ENCODE data around the gene IRF1. TPM values are rescaled to one million over a fixed set of nuclear protein-coding genes. Genes with fewer than 3 reads are reported as not detected.

Gene IRF1, protein sequence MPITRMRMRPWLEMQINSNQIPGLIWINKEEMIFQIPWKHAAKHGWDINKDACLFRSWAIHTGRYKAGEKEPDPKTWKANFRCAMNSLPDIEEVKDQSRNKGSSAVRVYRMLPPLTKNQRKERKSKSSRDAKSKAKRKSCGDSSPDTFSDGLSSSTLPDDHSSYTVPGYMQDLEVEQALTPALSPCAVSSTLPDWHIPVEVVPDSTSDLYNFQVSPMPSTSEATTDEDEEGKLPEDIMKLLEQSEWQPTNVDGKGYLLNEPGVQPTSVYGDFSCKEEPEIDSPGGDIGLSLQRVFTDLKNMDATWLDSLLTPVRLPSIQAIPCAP
- 1 to 10 TPM; 5.6 to 7.3 TPM for total RNA-seq
- 2.2 TPM for polyA plus RNA-seq (2013, experiment 1 of 2)
- 4.5 TPM for polyA plus RNA-seq (2013, experiment 2 of 2)
- long read RNA-seq, experiment 1, partial matches to known transcripts = 0 of 1 reads
- long read RNA-seq, experiment 1, other reads (novel, unspliced or antisense) = 1 of 1 reads
- long read RNA-seq, experiment 2, partial matches to known transcripts = 1 of 4 reads
- long read RNA-seq, experiment 2, other reads (novel, unspliced or antisense) = 3 of 4 reads
- long read RNA-seq, experiment 3, transcript IRF1-201 (10 exons, 3,579 nt) = major isoform, 9 of 16 reads
- long read RNA-seq, experiment 3, partial matches to known transcripts = 1 of 16 reads
- long read RNA-seq, experiment 3, other reads (novel, unspliced or antisense) = 6 of 16 reads
- long read RNA-seq, experiment 4, partial matches to known transcripts = 1 of 3 reads
- long read RNA-seq, experiment 4, other reads (novel, unspliced or antisense) = 0 of 3 reads

GRCh38 chr5:132490484-132491367, at the start of gene IRF1:
Gene IRF1 (minus strand): TSS chr5:132490773. CDS start chr5:132489478, 1,295 bp downstream.
- H3K36me3 Mint-ChIP-seq (ENCODE audit: low read depth) = peaks cover 7% of the 10 kb centered on the region
- H3K9me3 Mint-ChIP-seq = no peaks in the 10 kb centered on the region
- peak within 1 kb of the TSS; percentile 55 for H3K27ac Mint-ChIP-seq
- peaks cover 31% of the 10 kb centered on the region for H3K27me3 Mint-ChIP-seq (ENCODE audit: insufficient read depth)
- peaks cover 16% of the 10 kb centered on the region for H3K27me3 ChIP-seq (ENCODE audit: control insufficient read depth, insufficient read depth, low read length, poor library complexity, severe bottlenecking)
- peak; percentile 98 for DNase-seq
- H3K4me1 Mint-ChIP-seq = peaks cover 21% of the 10 kb centered on the region
- H3K9ac ChIP-seq (ENCODE audit: extremely low read depth, low read length, poor library complexity, severe bottlenecking) = peak within 1 kb of the TSS; percentile 71
- 1% methylated on average over 43 to 87 of the region's 87 CpGs for WGBS, 2 experiments (ENCODE audit: insufficient coverage in 1 of 2, insufficient read length in 1 of 2)
- H3K4me3 Mint-ChIP-seq = peak within 1 kb of the TSS; percentile 62
- no peak within 1 kb of the TSS for H3K27ac ChIP-seq (ENCODE audit: low read depth, low read length)
- H3K9me3 ChIP-seq (ENCODE audit: control insufficient read depth, low read length) = no peaks in the 10 kb centered on the region
- H3K4me1 ChIP-seq (ENCODE audit: control insufficient read depth, insufficient read depth, low read length) = peaks cover 5% of the 10 kb centered on the region
- TF ChIP-seq, protein P1, sequence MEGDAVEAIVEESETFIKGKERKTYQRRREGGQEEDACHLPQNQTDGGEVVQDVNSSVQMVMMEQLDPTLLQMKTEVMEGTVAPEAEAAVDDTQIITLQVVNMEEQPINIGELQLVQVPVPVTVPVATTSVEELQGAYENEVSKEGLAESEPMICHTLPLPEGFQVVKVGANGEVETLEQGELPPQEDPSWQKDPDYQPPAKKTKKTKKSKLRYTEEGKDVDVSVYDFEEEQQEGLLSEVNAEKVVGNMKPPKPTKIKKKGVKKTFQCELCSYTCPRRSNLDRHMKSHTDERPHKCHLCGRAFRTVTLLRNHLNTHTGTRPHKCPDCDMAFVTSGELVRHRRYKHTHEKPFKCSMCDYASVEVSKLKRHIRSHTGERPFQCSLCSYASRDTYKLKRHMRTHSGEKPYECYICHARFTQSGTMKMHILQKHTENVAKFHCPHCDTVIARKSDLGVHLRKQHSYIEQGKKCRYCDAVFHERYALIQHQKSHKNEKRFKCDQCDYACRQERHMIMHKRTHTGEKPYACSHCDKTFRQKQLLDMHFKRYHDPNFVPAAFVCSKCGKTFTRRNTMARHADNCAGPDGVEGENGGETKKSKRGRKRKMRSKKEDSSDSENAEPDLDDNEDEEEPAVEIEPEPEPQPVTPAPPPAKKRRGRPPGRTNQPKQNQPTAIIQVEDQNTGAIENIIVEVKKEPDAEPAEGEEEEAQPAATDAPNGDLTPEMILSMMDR (conservative IDR thresholded peaks at IDR 0.05) = no peak
- H3K36me3 ChIP-seq (ENCODE audit: control insufficient read depth, insufficient read depth, low read length) = peaks cover 14% of the 10 kb centered on the region
- peak within 1 kb of the TSS; percentile 78 for H3K4me3 ChIP-seq (ENCODE audit: low read length)

GRCh38 chr5:132540149-132540548, 49.6 kb upstream of the IRF1 start:
- Histone ChIP-seq H3K4me1 (ENCODE audit: control insufficient read depth, insufficient read depth, low read length) (no peaks in the 10 kb centered on the region), H3K36me3 (ENCODE audit: control insufficient read depth, insufficient read depth, low read length) (no peaks in the 10 kb centered on the region), H3K27me3 (ENCODE audit: control insufficient read depth, insufficient read depth, low read length, poor library complexity, severe bottlenecking) (peaks cover 17% of the 10 kb centered on the region), H3K4me3 (ENCODE audit: low read length) (no peak overlapping the region), H3K27ac (ENCODE audit: low read depth, low read length) (no peak overlapping the region), H3K9ac (ENCODE audit: extremely low read depth, low read length, poor library complexity, severe bottlenecking) (no peak overlapping the region), H3K9me3 (ENCODE audit: control insufficient read depth, low read length) (no peaks in the 10 kb centered on the region)
- WGBS, 2 experiments (ENCODE audit: insufficient coverage in 1 of 2, insufficient read length in 1 of 2) = 88 to 92% methylated on average over 2 to 5 of the region's 5 CpGs
- Mint-ChIP-seq H3K4me3 (no peak overlapping the region), H3K27me3 (ENCODE audit: insufficient read depth) (peaks cover 25% of the 10 kb centered on the region), H3K4me1 (no peaks in the 10 kb centered on the region), H3K27ac (no peak overlapping the region), H3K36me3 (ENCODE audit: low read depth) (no peaks in the 10 kb centered on the region), H3K9me3 (no peaks in the 10 kb centered on the region)
- DNase-seq = no peak
- TF ChIP-seq, protein P1 (conservative IDR thresholded peaks at IDR 0.05) = no peak

DNA sequence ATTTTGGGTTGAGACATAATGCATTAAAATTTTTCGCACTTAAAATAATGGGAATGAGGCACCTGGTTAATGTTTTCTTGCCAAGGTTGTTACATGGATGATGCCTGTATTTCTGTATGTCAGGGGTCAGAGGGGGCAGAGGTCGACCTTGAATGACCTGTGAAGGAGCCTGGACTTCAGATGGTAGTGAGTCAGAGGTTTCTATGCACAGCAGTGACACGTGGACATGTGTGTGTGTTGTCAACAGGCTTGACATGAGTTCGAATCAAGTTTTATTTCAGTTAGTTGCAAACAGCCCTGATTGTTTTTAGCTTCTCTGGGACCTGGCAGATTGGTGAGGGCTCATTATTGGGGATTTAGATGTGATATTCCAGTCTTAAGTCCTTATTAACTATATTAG, 49.1 kb upstream of the IRF1 start:
- Histone ChIP-seq H3K4me3 (ENCODE audit: low read length) (no peak overlapping the region), H3K36me3 (ENCODE audit: control insufficient read depth, insufficient read depth, low read length) (no peaks in the 10 kb centered on the region), H3K9ac (ENCODE audit: extremely low read depth, low read length, poor library complexity, severe bottlenecking) (no peak overlapping the region), H3K4me1 (ENCODE audit: control insufficient read depth, insufficient read depth, low read length) (no peaks in the 10 kb centered on the region), H3K27ac (ENCODE audit: low read depth, low read length) (no peak overlapping the region), H3K27me3 (ENCODE audit: control insufficient read depth, insufficient read depth, low read length, poor library complexity, severe bottlenecking) (peaks cover 19% of the 10 kb centered on the region), H3K9me3 (ENCODE audit: control insufficient read depth, low read length) (no peaks in the 10 kb centered on the region)
- Mint-ChIP-seq H3K9me3 (no peaks in the 10 kb centered on the region), H3K4me3 (no peak overlapping the region), H3K27me3 (ENCODE audit: insufficient read depth) (peaks cover 29% of the 10 kb centered on the region), H3K4me1 (no peaks in the 10 kb centered on the region), H3K36me3 (ENCODE audit: low read depth) (no peaks in the 10 kb centered on the region), H3K27ac (no peak overlapping the region)
- WGBS, 2 experiments (ENCODE audit: insufficient coverage in 1 of 2, insufficient read length in 1 of 2) = 80 to 88% methylated on average over 3 to 4 of the region's 4 CpGs
- TF ChIP-seq, protein P1 (conservative IDR thresholded peaks at IDR 0.05) = no peak
- no peak for DNase-seq

Measured in endodermal cell (in vitro differentiated cells).